ENCODE measurements around the gene TBXAS1. TPM values are rescaled to one million over a fixed set of nuclear protein-coding genes. Genes with fewer than 3 reads are reported as not detected.

Gene TBXAS1
- total RNA-seq, 1 donor from 2014 or later = 1.3 TPM

GRCh38 chr7:139804571-139804970 lies 24.5 kb upstream of the TBXAS1 start:
- Mint-ChIP-seq H3K9me3 (ENCODE audit: unreplicated experiment) (no peaks in the 10 kb centered on the region), H3K27ac (ENCODE audit: unreplicated experiment) (no peak overlapping the region), H3K27me3 (ENCODE audit: unreplicated experiment) (no peaks in the 10 kb centered on the region), H3K36me3 (ENCODE audit: low read depth, unreplicated experiment) (peaks cover 10% of the 10 kb centered on the region), H3K4me3 (ENCODE audit: unreplicated experiment) (no peak overlapping the region), H3K4me1 (ENCODE audit: unreplicated experiment) (no peaks in the 10 kb centered on the region)
- TF ChIP-seq CTCF (IDR thresholded peaks at IDR 0.05; ENCODE audit: unreplicated experiment) = no peak
- DNase-seq (ENCODE audit: low spot score) = no peak

- H3K4me1 Mint-ChIP-seq (ENCODE audit: unreplicated experiment) = no peaks in the 10 kb centered on the region
- peaks cover 10% of the 10 kb centered on the region for H3K36me3 Mint-ChIP-seq (ENCODE audit: low read depth, unreplicated experiment)
- TF ChIP-seq CTCF (IDR thresholded peaks at IDR 0.05; ENCODE audit: unreplicated experiment) = no peak
- no peak overlapping the region for H3K4me3 Mint-ChIP-seq (ENCODE audit: unreplicated experiment)
- DNase-seq (ENCODE audit: low spot score) = no peak
- H3K27me3 Mint-ChIP-seq (ENCODE audit: unreplicated experiment) = no peaks in the 10 kb centered on the region
- H3K9me3 Mint-ChIP-seq (ENCODE audit: unreplicated experiment) = no peaks in the 10 kb centered on the region
- no peak overlapping the region for H3K27ac Mint-ChIP-seq (ENCODE audit: unreplicated experiment)
Measured at GRCh38 chr7:139807009-139807408, 22.1 kb upstream of the TBXAS1 start.

GRCh38 chr7:139808427-139808826 lies 20.6 kb upstream of the TBXAS1 start:
- H3K27ac Mint-ChIP-seq (ENCODE audit: unreplicated experiment) = no peak overlapping the region
- H3K27me3 Mint-ChIP-seq (ENCODE audit: unreplicated experiment) = no peaks in the 10 kb centered on the region
- no peaks in the 10 kb centered on the region for H3K9me3 Mint-ChIP-seq (ENCODE audit: unreplicated experiment)
- H3K36me3 Mint-ChIP-seq (ENCODE audit: low read depth, unreplicated experiment) = peaks cover 5% of the 10 kb centered on the region
- no peaks in the 10 kb centered on the region for H3K4me1 Mint-ChIP-seq (ENCODE audit: unreplicated experiment)
- no peak for TF ChIP-seq CTCF (IDR thresholded peaks at IDR 0.05; ENCODE audit: unreplicated experiment)
- H3K4me3 Mint-ChIP-seq (ENCODE audit: unreplicated experiment) = no peak overlapping the region
- no peak for DNase-seq (ENCODE audit: low spot score)

GRCh38 chr7:139808846-139809442 lies 20.1 kb upstream of the TBXAS1 start:
- TF ChIP-seq CTCF (IDR thresholded peaks at IDR 0.05; ENCODE audit: unreplicated experiment) = no peak

GRCh38 chr7:139811066-139811465 lies 18.0 kb upstream of the TBXAS1 start:
- Mint-ChIP-seq H3K4me3 (ENCODE audit: unreplicated experiment) (no peak overlapping the region), H3K27ac (ENCODE audit: unreplicated experiment) (no peak overlapping the region), H3K27me3 (ENCODE audit: unreplicated experiment) (no peaks in the 10 kb centered on the region), H3K9me3 (ENCODE audit: unreplicated experiment) (no peaks in the 10 kb centered on the region), H3K4me1 (ENCODE audit: unreplicated experiment) (no peaks in the 10 kb centered on the region), H3K36me3 (ENCODE audit: low read depth, unreplicated experiment) (peaks cover 5% of the 10 kb centered on the region)
- TF ChIP-seq CTCF (IDR thresholded peaks at IDR 0.05; ENCODE audit: unreplicated experiment) = no peak
- DNase-seq (ENCODE audit: low spot score) = no peak

More at GRCh38 chr7:139808846-139809442, 20.1 kb upstream of the TBXAS1 start:
- Mint-ChIP-seq H3K36me3 (ENCODE audit: low read depth, unreplicated experiment) (peaks cover 5% of the 10 kb centered on the region), H3K27me3 (ENCODE audit: unreplicated experiment) (no peaks in the 10 kb centered on the region), H3K9me3 (ENCODE audit: unreplicated experiment) (no peaks in the 10 kb centered on the region), H3K27ac (ENCODE audit: unreplicated experiment) (no peak overlapping the region), H3K4me1 (ENCODE audit: unreplicated experiment) (no peaks in the 10 kb centered on the region), H3K4me3 (ENCODE audit: unreplicated experiment) (no peak overlapping the region)
- DNase-seq (ENCODE audit: low spot score) = no peak
